Epithelial cell of esophagus (primary cell): Measurements from ENCODE around the gene CCSER1.
A peak's percentile ranks its signal among the peaks of the same experiment; 100 is the strongest.

Experiments used
- DNase-seq: peaks from one replicate; pipeline ENCODE4 v3.0.0; 2010; ENCODE audit warnings: low read depth
- H3K4me3 ChIP-seq: 2 replicates; pipeline ENCODE4 v1.5.1; 2011; ENCODE audit warnings: mild to moderate bottlenecking, low read length, control low read depth
- CTCF ChIP-seq: IDR thresholded peaks from 2 replicates; pipeline ENCODE4 v1.5.1; 2011; ENCODE audit warnings: low read depth, mild to moderate bottlenecking, low read length, control low read depth, inconsistent platforms; ENCODE audit not compliant: insufficient read depth; ENCODE audit errors: missing control alignments

CCSER1 gene

GRCh38 chr4:90084967-90085295 is 42.3 kb upstream of the CCSER1 start:
- no peak overlapping the region for H3K4me3 ChIP-seq
- no peak for TF ChIP-seq CTCF
- DNase-seq: no peak

- no peak overlapping the region for H3K4me3 ChIP-seq
- no peak for DNase-seq
- no peak for TF ChIP-seq CTCF
Measured at GRCh38 chr4:90093526-90093925, 33.7 kb upstream of the CCSER1 start.

GRCh38 chr4:90095000-90095399 is 32.2 kb upstream of the CCSER1 start:
- no peak for DNase-seq
- H3K4me3 ChIP-seq: no peak overlapping the region
- TF ChIP-seq CTCF: no peak

GRCh38 chr4:90099812-90100211 is 27.4 kb upstream of the CCSER1 start:
- no peak overlapping the region for H3K4me3 ChIP-seq
- no peak for TF ChIP-seq CTCF
- DNase-seq: peak; percentile 73

GRCh38 chr4:90103991-90104390 is 23.2 kb upstream of the CCSER1 start:
- TF ChIP-seq CTCF: no peak

GRCh38 chr4:90105274-90105673 is 21.9 kb upstream of the CCSER1 start:
- no peak for TF ChIP-seq CTCF
- no peak for DNase-seq
- H3K4me3 ChIP-seq: no peak overlapping the region

More at GRCh38 chr4:90103991-90104390, 23.2 kb upstream of the CCSER1 start:
- DNase-seq: no peak
- H3K4me3 ChIP-seq: no peak overlapping the region

- TF ChIP-seq CTCF: no peak
- peak; percentile 29 for DNase-seq
- H3K4me3 ChIP-seq: no peak overlapping the region
Measured at GRCh38 chr4:90112715-90113114, 14.5 kb upstream of the CCSER1 start.
